ENCODE data around the gene NLRP10. TPM values are rescaled to one million over a fixed set of nuclear protein-coding genes. Genes with fewer than 3 reads are reported as not detected.

Gene NLRP10
- total and polyA plus RNA-seq, 2 of the 13 experiments (the other 11 are each of a cell fraction or from before 2014, with no cell fraction given): not detected

DNA sequence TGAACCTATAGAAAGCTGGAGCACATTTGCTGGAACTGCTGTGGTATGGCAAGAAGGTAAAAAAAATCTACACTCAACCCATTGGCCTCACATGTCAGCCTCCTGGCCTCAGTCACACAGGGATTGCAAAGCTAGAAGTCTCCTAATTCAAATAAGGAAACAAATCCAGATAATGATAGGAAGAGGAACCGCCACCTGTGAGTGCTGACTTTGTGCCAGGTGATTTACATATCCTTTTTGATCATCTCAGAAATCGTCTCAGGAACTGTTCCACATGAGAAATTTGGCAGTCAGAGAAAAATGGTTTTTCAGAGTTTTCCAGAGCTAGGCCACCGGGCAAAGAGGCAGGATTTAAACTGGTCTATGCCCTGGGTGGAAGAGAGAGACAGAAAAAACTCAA is 986 bp downstream of the NLRP10 start (continued):
- no peak for TF ChIP-seq MTF2 (CRISPR knock-in tag; IDR thresholded peaks at IDR 0.05; ENCODE audit: borderline replicate concordance)
- no peak for TF ChIP-seq ZNF713 (CRISPR knock-in tag; IDR thresholded peaks at IDR 0.05)
- TF ChIP-seq STAT5B (CRISPR knock-in tag; IDR thresholded peaks at IDR 0.05): no peak
- TF ChIP-seq IRF2 (CRISPR knock-in tag; IDR thresholded peaks at IDR 0.05): no peak
- TF ChIP-seq CENPT (CRISPR knock-in tag; IDR thresholded peaks at IDR 0.05; ENCODE audit: low read depth): no peak
- TF ChIP-seq ARID2 (CRISPR knock-in tag; IDR thresholded peaks at IDR 0.05; ENCODE audit: borderline replicate concordance): no peak
- no peak for TF ChIP-seq TBL1XR1 (IDR thresholded peaks at IDR 0.05; ENCODE audit: borderline replicate concordance, low read length, partially characterized antibody)

DNA sequence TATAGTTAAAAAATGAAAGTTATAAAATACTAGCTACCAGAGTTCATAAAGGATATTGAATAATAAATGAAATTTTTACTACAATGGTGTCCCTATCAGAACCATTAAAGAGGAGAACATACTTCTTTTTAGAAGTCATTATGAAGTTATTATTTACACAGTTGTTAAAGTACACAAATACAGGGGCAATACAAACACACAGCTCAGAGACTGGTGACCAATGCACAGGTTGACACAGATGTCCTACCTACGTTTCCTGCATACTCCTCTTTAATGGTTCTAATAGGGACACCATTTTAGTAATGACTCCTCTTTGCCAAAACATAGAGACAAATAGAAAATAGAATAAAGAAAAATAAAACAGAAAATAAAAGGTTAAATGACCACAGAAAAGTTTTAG is 10.1 kb downstream of the NLRP10 start:
- ATAC-seq (no peak), FAIRE-seq (no peak), DNase-seq (ENCODE audit: low spot score) (no peak)
- H3K79me2 ChIP-seq (ENCODE audit: insufficient read depth, low read length): no peaks in the 10 kb centered on the region
- in situ Hi-C loops (cut with HindIII; ENCODE audit: extremely low pct_ligation_motif_present, low pct_unique_long_range_greater_than_20kb) (no loop called here), intact Hi-C loops (cut with micrococcal nuclease; ENCODE audit: unreplicated experiment) (no loop called here)
- no peak overlapping the region for H3K4me3 ChIP-seq (replicated peaks in 1 of 3; ENCODE audit: insufficient read depth in 1 of 3, low read depth in 2 of 3, low read length in 3 of 3)
- H3K4me1 ChIP-seq (ENCODE audit: insufficient read depth, low read length): no peaks in the 10 kb centered on the region
- H3K4me2 ChIP-seq (ENCODE audit: low read depth, low read length): no peak overlapping the region
- 0% methylated on average over 1 of the region's 1 CpG for WGBS (ENCODE audit: low lambda C conversion rate)
- no peaks in the 10 kb centered on the region for H3K9me3 ChIP-seq (ENCODE audit: low read length)
- POLR2A ChIA-PET: no interaction called here
- CTCF ChIA-PET (ENCODE audit: low intra/inter-chr PET ratio, low total read pairs): no interaction called here
- BruUV-seq (replicated peaks): no TSS peak
- no peak overlapping the region for H3K9ac ChIP-seq (ENCODE audit: insufficient read depth, low read depth, low read length)
- H2AFZ ChIP-seq (ENCODE audit: low read length): no peak overlapping the region
- no peaks in the 10 kb centered on the region for H3K27me3 ChIP-seq (ENCODE audit: control insufficient read depth in 1 of 2, insufficient read depth in 2 of 2, low read length in 2 of 2)
- H3K27ac ChIP-seq (ENCODE audit: extremely low read length, insufficient read depth, low read length): no peak overlapping the region
- no peaks in the 10 kb centered on the region for H3K36me3 ChIP-seq (replicated peaks in 1 of 2; ENCODE audit: control insufficient read depth in 1 of 2, insufficient read depth in 2 of 2, low read length in 2 of 2)
- H4K20me1 ChIP-seq (ENCODE audit: insufficient read depth, low read length): no peaks in the 10 kb centered on the region
- TF ChIP-seq, protein P1, sequence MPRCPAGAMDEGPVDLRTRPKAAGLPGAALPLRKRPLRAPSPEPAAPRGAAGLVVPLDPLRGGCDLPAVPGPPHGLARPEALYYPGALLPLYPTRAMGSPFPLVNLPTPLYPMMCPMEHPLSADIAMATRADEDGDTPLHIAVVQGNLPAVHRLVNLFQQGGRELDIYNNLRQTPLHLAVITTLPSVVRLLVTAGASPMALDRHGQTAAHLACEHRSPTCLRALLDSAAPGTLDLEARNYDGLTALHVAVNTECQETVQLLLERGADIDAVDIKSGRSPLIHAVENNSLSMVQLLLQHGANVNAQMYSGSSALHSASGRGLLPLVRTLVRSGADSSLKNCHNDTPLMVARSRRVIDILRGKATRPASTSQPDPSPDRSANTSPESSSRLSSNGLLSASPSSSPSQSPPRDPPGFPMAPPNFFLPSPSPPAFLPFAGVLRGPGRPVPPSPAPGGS (CRISPR knock-in tag; IDR thresholded peaks at IDR 0.05): no peak
- no peak for TF ChIP-seq KDM1A (CRISPR knock-in tag; IDR thresholded peaks at IDR 0.05)
- TF ChIP-seq, protein P2, sequence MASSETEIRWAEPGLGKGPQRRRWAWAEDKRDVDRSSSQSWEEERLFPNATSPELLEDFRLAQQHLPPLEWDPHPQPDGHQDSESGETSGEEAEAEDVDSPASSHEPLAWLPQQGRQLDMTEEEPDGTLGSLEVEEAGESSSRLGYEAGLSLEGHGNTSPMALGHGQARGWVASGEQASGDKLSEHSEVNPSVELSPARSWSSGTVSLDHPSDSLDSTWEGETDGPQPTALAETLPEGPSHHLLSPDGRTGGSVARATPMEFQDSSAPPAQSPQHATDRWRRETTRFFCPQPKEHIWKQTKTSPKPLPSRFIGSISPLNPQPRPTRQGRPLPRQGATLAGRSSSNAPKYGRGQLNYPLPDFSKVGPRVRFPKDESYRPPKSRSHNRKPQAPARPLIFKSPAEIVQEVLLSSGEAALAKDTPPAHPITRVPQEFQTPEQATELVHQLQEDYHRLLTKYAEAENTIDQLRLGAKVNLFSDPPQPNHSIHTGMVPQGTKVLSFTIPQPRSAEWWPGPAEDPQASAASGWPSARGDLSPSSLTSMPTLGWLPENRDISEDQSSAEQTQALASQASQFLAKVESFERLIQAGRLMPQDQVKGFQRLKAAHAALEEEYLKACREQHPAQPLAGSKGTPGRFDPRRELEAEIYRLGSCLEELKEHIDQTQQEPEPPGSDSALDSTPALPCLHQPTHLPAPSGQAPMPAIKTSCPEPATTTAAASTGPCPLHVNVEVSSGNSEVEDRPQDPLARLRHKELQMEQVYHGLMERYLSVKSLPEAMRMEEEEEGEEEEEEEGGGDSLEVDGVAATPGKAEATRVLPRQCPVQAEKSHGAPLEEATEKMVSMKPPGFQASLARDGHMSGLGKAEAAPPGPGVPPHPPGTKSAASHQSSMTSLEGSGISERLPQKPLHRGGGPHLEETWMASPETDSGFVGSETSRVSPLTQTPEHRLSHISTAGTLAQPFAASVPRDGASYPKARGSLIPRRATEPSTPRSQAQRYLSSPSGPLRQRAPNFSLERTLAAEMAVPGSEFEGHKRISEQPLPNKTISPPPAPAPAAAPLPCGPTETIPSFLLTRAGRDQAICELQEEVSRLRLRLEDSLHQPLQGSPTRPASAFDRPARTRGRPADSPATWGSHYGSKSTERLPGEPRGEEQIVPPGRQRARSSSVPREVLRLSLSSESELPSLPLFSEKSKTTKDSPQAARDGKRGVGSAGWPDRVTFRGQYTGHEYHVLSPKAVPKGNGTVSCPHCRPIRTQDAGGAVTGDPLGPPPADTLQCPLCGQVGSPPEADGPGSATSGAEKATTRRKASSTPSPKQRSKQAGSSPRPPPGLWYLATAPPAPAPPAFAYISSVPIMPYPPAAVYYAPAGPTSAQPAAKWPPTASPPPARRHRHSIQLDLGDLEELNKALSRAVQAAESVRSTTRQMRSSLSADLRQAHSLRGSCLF (CRISPR knock-in tag; IDR thresholded peaks at IDR 0.05; ENCODE audit: borderline replicate concordance): no peak
- TF ChIP-seq ZFP1 (CRISPR knock-in tag; IDR thresholded peaks at IDR 0.05): no peak
- no peak for TF ChIP-seq ZBTB3 (CRISPR knock-in tag; IDR thresholded peaks at IDR 0.05; ENCODE audit: borderline replicate concordance, low read depth)
- TF ChIP-seq, protein P3, sequence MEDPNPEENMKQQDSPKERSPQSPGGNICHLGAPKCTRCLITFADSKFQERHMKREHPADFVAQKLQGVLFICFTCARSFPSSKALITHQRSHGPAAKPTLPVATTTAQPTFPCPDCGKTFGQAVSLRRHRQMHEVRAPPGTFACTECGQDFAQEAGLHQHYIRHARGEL (CRISPR knock-in tag; IDR thresholded peaks at IDR 0.05): no peak
- TF ChIP-seq, protein P4, sequence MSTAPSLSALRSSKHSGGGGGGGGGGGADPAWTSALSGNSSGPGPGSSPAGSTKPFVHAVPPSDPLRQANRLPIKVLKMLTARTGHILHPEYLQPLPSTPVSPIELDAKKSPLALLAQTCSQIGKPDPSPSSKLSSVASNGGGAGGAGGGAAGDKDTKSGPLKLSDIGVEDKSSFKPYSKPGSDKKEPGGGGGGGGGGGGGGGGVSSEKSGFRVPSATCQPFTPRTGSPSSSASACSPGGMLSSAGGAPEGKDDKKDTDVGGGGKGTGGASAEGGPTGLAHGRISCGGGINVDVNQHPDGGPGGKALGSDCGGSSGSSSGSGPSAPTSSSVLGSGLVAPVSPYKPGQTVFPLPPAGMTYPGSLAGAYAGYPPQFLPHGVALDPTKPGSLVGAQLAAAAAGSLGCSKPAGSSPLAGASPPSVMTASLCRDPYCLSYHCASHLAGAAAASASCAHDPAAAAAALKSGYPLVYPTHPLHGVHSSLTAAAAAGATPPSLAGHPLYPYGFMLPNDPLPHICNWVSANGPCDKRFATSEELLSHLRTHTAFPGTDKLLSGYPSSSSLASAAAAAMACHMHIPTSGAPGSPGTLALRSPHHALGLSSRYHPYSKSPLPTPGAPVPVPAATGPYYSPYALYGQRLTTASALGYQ (CRISPR knock-in tag; IDR thresholded peaks at IDR 0.05): no peak
- no peak for TF ChIP-seq ZNF33A (CRISPR knock-in tag; IDR thresholded peaks at IDR 0.05; ENCODE audit: borderline replicate concordance)
- TF ChIP-seq MBNL3 (CRISPR knock-in tag; conservative IDR thresholded peaks at IDR 0.05): no peak
- no peak for TF ChIP-seq GABPA (IDR thresholded peaks at IDR 0.05; ENCODE audit: low read depth, low read length)
- TF ChIP-seq GABPA (CRISPR knock-in tag; IDR thresholded peaks at IDR 0.05; ENCODE audit: low read depth): no peak
